GM21381 (cell line): ENCODE results near the gene RHOC.

Experiments used
- ATAC-seq: cut with Tn5 transposase; IDR thresholded peaks from one replicate; pipeline ENCODE4 v1.9.1; 2021; ENCODE audit warnings: mild to moderate bottlenecking, moderate library complexity; ENCODE audit not compliant: unreplicated experiment

Gene RHOC

DNA sequence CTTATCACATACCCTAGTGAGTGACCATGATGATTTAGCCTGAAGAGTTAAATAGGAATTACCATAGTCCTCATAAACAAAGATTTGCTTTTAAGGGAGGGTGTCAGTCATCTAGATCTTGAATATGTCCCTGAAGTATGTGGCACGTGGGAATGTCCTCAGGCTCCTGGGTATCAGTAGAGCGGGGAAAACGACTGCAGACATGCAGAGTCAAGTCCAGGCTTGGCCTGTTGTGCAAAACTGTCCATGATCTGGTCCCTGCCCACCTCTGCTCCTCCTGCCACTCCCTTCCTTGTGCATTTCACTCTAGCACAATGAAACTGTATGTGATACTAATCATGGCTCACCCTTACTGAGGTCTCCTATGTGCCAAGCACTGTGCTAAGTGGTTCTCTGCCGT is 19.6 kb downstream of the RHOC start:
- no peak for ATAC-seq

DNA sequence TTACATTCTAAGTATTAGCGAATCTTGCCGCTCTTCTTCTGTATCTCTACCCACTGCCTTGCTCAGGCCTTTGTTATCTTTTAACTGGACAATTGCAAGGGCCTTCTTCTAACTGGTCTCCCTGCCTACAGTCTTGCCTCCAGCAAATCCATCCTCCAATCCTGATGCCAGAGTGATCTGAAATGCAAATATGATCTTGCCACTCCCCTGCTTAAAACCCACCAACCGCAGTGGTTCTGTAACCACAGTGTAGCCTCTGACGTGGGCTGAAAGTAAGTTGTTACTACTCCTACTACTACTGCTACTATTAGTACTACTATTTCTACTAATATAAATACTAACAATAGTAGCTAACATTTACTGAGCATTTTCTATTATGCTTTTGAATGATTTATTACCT is 20.1 kb downstream of the RHOC start:
- no peak for ATAC-seq

DNA sequence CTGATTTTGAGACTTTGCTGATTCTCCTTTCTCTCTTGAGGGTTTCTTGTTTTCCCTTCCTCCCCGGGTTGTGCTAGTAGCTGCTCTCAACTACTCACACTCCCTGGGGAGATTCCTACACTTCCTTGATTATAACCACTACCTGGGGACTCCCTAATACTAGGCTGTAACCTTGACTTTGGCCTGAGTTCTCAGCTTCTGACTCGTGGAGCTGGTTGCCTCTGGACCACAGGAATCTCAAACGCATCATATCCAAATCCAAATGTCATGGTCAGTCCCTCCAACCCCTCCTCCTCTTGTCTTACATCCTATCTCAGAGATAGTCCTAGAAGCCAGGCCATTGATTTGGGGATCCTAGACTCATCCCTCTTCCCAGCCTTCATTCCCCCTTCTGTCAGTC is 20.5 kb downstream of the RHOC start:
- ATAC-seq: no peak

DNA sequence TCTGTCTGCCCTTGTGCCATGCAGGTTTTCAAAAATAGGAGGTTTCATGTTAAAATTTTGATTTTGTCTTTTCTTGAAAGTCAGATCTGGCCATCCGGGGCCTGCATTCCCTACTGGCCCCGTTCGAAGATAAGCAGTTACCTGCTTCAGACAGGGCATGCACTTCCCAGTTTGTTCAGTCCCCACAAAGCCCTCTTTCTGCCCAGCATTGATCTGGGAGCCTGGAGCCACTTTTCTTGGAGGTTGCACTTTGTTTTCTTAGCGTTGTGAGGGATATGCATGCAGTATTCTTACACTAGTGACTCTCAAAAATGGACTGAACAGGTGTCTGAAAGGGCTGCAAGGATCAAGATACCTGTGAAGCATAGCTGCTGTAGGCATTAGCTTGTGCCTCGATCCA is 21.0 kb downstream of the RHOC start:
- ATAC-seq: no peak

DNA sequence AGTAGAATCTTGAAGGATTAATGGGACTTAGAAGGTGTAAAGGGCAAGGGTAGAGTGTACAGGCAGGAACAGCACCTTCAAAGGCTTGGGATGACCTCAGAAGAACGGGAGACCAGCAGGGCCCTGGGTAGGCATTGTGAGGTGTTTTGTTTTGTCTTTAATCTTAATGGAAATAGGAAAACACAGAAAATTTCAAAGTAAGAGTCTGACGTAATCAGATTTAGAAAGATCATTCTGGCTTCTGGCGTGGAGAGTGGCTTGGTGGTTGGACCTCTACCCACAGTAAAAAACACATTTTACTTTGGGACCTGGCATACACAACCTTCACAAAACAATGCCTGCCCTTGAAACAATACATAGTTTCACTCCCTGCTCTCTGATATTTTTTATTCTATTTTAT is 28.3 kb downstream of the RHOC start:
- no peak for ATAC-seq

DNA sequence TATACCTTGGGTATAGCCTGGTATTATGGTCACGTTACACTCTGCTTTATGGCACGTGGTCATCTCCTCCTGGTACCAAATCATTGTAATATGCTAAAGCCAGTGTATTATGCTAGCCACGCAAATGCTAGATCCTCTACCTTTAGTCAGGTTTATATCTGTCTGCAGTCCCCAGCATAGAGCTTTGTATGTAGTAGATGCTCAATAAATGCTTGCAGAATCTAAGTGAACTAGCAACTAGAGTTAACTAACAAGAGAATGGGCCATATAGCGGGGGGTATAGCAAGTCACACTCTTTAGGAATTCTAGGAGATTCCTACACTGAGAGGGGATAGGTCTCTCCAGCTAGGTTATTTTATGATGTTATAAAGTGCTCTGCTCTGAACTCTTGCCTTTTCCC is 29.4 kb downstream of the RHOC start:
- ATAC-seq: no peak

DNA sequence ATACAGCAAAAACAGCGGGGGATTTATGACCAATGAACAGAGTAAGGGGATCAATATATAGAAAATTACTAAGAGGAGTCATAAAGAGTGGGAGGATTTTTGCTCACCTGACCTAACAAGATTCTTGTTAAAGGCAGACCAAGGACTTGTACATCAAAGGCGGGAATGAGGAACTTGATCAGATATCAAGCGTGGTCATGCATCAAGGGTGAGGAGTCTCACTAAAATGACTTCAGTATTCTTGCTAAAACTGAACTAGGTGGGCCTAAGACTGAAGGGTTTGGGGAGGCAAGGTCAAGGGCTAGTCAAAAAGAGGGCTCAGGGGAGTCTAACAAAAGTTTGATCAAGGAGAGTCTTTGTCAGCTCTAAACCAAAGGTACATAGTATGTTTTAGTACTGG is 30.4 kb downstream of the RHOC start:
- ATAC-seq: no peak

DNA sequence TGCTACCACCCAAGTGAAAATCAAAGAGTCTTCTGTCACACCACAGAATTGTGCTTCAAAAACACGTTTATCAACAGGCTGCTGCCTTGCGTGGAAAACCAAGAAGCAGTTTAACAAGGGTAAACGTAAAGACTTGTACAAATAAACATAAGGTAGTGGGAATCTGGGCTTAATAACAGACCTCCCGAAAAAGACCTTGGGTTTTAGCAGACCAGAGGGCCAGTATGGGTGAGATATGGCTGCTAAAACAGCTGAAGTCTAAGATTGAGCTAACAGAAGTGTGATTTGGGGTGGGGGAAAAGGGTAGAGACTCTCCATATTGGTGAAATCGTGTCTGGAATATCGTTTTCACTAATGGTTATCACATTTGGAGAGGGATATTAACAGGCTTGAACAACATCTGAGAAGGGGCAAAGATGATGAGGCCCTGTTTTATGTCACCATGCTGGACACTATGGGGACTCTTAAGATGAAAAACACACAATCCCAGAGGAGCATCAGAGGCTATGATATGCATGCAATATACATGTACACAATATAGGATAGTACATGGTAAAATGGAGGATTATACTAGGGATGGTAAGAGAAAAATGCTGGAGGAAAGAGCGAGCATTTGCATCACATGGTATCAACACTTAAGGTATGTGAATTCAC is 31.1 kb downstream of the RHOC start:
- no peak for ATAC-seq

DNA sequence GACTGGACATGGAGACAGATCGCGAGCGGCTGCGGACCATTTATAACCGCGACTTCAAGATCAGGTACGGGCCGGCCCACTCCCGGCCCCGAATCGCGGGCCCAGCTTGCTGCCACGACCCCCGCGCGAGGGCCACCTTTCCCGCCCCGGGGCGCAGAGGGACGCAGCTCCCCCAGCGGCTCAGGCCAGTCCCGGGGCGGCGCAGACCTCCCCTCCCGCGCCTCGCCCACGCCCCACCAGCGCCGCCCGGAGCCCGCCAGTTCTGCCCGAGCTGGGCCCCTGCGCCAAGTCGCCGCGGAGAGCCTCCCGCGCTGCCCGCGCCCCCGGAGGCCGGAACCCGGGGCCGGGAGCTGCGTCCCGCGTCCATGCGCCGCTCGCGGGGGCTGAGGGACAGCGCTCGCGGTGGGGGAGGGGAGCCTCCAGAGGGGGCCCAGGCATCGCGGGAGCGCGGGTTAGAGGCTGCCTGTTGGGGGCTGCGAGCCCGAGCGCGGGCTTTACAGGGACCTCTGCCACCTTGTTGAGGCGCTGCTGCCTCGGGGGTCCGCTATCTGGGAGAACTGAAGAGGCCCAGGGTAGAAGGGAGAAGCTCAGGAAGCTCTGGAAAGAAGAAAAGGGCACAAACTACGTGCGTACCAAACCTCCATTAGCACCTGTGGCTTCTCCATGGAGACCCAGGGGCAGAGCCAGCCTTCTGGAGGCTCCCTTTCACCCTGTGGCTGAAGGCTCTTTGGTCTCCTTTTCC is 31.8 kb downstream of the RHOC start:
- ATAC-seq: peak; percentile 46

DNA sequence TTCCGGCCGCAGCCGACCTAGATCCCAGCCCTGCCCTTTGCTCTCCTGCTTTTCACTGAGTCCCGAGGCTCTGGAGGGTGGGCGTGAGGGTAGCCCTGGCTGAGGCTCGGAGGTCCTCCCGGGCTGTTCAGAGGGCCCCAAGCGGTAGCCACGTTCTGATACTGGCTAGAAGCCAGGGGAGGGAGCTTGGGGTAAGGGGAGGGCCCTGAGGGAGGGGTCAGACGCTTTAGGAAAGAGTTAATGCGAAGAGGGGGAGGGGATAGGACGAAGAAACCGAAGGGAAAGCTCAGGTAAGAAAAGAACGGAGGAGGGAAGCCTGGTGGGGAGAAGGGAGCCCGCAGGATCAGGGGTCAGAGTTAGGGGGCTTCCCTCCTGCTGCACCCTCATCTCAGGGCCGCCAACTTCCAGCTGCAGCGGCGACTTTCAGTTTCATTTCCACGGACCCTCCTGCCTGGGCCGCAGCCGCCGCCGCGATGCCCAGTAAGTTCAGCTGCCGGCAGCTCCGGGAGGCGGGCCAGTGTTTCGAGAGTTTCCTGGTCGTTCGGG is 32.4 kb downstream of the RHOC start, which contains the start of gene MOV10:
MOV10 (plus strand) TSS at position 220 of the 546 bp plus-strand sequence; CDS start at position 474, 254 bp downstream.
- ATAC-seq: peak; percentile 52

DNA sequence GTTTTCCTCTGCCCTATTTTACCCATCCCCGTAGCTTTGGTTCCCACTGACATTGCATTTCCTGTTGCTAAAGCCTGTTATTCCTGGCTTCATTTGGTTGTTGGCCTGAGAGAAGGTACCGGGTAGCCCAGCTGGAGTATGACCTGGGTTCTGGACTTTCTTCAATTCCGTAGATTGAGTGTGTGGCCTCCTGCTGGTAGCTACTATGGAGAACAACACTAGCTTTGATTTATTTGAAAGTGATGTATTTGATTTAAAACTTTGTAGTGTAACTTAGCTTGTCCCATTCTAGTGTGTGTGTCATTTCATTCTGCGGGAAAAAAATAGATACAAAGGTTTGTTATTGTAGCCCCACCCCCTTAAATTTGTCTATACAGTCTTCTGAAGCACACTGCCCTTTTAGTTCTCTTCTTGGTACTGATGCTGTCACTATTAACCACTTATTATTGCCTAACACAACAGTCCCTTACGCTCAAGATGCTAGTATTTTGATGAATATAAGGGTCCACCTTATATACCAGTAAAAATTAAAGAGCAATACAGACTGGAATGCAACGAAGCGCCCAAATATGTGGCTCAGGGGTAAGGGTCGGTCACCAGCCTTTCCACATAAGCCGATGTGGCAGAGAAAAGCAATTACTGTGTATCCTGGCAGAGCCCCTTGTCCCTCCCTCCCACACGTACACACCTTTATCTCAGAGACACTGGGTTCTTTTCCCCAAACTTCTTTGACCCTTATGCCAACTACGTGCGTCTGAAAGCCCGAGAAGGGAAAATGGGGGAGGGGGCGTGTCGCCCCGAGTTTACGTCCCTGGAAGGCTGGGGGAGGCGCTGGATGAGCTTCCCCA is 33.1 kb downstream of the RHOC start:
- ATAC-seq: no peak

DNA sequence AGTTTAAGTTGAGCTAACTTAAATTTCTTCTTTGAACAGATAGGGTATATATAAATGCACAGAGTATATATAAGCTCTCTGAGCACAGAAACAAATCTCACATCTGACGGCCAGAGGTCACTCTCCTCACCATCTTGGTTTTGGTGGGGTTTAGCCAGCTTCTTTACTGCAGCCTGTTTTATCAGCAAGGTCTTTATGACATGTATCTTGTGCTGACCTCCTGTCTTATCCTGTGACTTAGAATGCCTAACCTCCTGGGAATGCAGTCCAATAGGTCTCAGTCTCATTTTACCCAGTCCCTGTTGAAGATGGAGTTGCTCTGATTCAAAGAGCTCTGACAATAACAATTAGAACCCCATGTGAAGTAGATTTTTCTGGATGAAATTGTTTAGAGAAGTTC is 34.1 kb downstream of the RHOC start:
- no peak for ATAC-seq

DNA sequence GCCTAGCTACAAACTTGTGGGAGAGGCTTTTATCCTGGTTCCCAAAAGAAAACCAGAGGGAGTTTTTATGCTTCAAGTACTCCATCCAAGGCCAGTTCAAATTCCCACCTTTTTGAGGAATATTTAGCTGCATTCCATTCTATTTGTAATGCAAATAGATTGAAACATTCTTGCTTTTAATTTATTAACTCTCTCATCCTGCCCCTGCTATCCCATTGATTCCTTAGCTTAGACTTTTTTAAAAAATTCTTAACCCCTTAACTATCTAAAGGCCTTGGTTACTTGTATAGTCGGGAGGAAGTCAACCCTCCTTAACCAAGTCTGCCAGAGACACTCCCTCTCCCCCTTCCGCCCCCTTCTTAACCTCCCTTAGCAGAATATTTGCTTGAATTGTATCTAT is 34.9 kb downstream of the RHOC start:
- ATAC-seq: no peak

DNA sequence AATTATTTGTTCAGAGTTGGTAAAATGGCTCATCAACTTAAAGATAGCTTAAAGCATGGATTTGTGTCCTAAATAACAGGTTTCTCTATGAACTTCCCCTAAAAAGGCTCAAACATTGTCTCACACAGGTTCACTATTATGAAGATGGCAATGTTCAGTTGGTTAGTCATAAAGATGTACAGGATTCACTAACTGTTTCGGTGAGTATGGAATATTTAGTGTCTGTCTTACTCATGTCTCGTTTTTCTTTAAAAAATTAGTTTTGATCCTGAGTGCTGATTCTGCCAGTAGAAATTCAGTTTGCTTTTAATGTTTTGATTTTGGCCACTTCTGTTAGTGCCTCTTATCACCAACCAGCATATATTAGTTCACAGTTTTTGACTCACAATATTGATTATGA is 40.0 kb downstream of the RHOC start:
- no peak for ATAC-seq

DNA sequence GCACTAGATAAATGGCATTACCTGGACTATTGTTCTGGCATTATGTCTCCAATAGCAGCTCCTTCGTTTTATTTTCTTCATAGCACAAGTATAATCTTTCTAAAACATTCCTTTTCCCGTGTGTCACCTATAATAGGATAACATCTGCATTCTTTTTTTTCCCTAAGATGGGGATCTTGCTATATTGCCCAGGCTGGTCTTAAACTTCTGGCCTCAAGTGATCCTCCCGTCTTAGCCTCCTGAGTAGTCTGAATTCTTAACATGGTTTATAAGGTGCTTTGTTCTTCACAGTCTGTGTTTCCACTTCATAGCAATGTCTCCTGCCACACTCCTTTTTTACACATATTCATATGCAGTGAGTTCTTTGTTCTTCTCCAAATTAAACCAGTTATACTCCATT is 41.1 kb downstream of the RHOC start:
- no peak for ATAC-seq

DNA sequence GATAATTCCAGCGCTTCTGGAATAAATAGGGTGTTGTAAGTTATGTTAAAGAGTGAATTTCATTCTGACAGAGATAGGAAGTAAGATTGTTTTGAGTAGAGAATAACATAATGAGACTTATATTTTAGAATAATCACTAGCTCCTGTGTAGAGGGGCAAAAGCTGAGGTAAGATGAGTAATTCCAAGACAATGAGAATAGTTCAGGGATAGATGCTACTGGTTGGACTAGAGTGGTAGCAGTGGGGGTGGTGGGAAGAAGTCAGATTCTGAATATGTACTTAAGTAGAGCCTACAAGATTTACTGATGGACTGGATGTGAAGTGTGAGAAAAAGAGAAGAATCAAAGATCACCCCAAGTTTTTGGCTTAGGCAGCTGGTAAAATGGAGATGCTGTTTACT is 55.7 kb downstream of the RHOC start:
- ATAC-seq: no peak
